GM23338 (cell line): Measurements from ENCODE around the gene EVA1B. TPM values are rescaled to one million over a fixed set of nuclear protein-coding genes. Genes with fewer than 3 reads are reported as not detected.

Experiments used
- ATAC-seq: fragments of 200-7000 bp; cut with Tn5 transposase; 3 replicates; pipeline ENCODE4 v1.9.1; 2020
- DNase-seq: peaks from one replicate; pipeline ENCODE4 v3.0.0-alpha.2; 2015; ENCODE audit warnings: low spot score
- H2AFZ ChIP-seq: fragments of 200-600 bp; sonication (generic); 2 replicates; pipeline ENCODE4 v1.8.0; 2016; ENCODE audit warnings: antibody characterized with exemption, mild to moderate bottlenecking, moderate library complexity
- H3F3A ChIP-seq: fragments of 200-600 bp; sonication (generic); replicated peaks from 2 replicates; pipeline ENCODE4 v1.8.0; 2017; ENCODE audit warnings: antibody characterized with exemption, mixed run types, low read depth
- H3K27ac ChIP-seq: fragments of 200-600 bp; sonication (generic); 2 replicates; pipeline ENCODE4 v1.6.1; 2016; ENCODE audit warnings: low read depth
- H3K27me3 ChIP-seq: fragments of 200-600 bp; sonication (generic); 2 replicates; pipeline ENCODE4 v1.8.0; 2016; ENCODE audit warnings: mild to moderate bottlenecking, mixed run types, moderate library complexity; ENCODE audit not compliant: insufficient read depth
- H3K36me3 ChIP-seq: fragments of 200-600 bp; sonication (generic); 2 replicates; pipeline ENCODE4 v1.8.0; 2016; ENCODE audit warnings: mild to moderate bottlenecking; ENCODE audit not compliant: insufficient read depth
- H3K4me1 ChIP-seq: fragments of 200-600 bp; sonication (generic); 2 replicates; pipeline ENCODE4 v1.8.0; 2016; ENCODE audit warnings: mild to moderate bottlenecking, moderate library complexity; ENCODE audit not compliant: insufficient read depth
- H3K4me2 ChIP-seq: fragments of 200-600 bp; sonication (generic); 2 replicates; pipeline ENCODE4 v1.7.1; 2017; ENCODE audit warnings: mixed run types
- H3K4me3 ChIP-seq: fragments of 200-600 bp; sonication (generic); 2 replicates; pipeline ENCODE4 v1.6.1; 2016; ENCODE audit warnings: mixed run types
- H3K79me2 ChIP-seq: fragments of 200-600 bp; sonication (generic); replicated peaks from 2 replicates; pipeline ENCODE4 v1.8.0; 2017; ENCODE audit warnings: mild to moderate bottlenecking; ENCODE audit not compliant: insufficient read depth
- H3K9me2 ChIP-seq: fragments of 200-600 bp; sonication (generic); 2 replicates; pipeline ENCODE4 v1.8.0; 2017; ENCODE audit not compliant: insufficient read depth
- H4K20me1 ChIP-seq: fragments of 200-600 bp; sonication (generic); replicated peaks from 2 replicates; pipeline ENCODE4 v1.8.0; 2017; ENCODE audit warnings: mild to moderate bottlenecking; ENCODE audit not compliant: insufficient read depth
- H3K27ac Mint-ChIP-seq: 2 replicates; pipeline ENCODE4 v1.8.0; 2020; ENCODE audit warnings: inconsistent platforms, mild to moderate bottlenecking, moderate library complexity, mixed read lengths
- H3K27me3 Mint-ChIP-seq: 3 replicates; pipeline ENCODE4 v1.8.0; 2022; ENCODE audit warnings: low read depth, mild to moderate bottlenecking, moderate library complexity, mixed read lengths, inconsistent platforms; ENCODE audit not compliant: insufficient read depth, poor library complexity
- H3K36me3 Mint-ChIP-seq: 3 replicates; pipeline ENCODE4 v1.8.0; 2021; ENCODE audit warnings: low read depth, mild to moderate bottlenecking, inconsistent platforms, moderate library complexity, mixed read lengths
- H3K4me1 Mint-ChIP-seq: 3 replicates; pipeline ENCODE4 v1.8.0; 2020; ENCODE audit warnings: mild to moderate bottlenecking, inconsistent platforms, mixed read lengths
- H3K4me3 Mint-ChIP-seq: 3 replicates; pipeline ENCODE4 v1.8.0; 2021; ENCODE audit warnings: moderate library complexity, mild to moderate bottlenecking, inconsistent platforms, mixed read lengths
- H3K9me3 Mint-ChIP-seq: 3 replicates; pipeline ENCODE4 v1.8.0; 2020; ENCODE audit warnings: moderate library complexity, mild to moderate bottlenecking, inconsistent platforms, mixed read lengths
- CREB1 ChIP-seq: fragments of 250-450 bp; sonication (Bioruptor Pico); IDR thresholded peaks from 2 replicates; pipeline ENCODE4 v1.5.0; 2020; ENCODE audit warnings: low read depth, mild to moderate bottlenecking, moderate library complexity
- CTCF ChIP-seq, 2 experiments: fragments of 200-600 bp in 1 of 2; sonication (generic) in 1 of 2; conservative IDR thresholded peaks; 2 replicates each; pipeline versions ENCODE4 v1.5.1 to v1.6.1; 2016 to 2017; ENCODE audit warnings: antibody characterized with exemption in 2 of 2, low read depth in 2 of 2, mild to moderate bottlenecking in 2 of 2, moderate library complexity in 1 of 2
- ETS1 ChIP-seq: IDR thresholded peaks from 2 replicates; pipeline ENCODE4 v1.6.1; 2016; ENCODE audit warnings: antibody characterized with exemption
- EZH2 ChIP-seq: fragments of 200-600 bp; sonication (generic); IDR thresholded peaks from one replicate; pipeline ENCODE4 v1.8.0; 2017; ENCODE audit warnings: antibody characterized with exemption, mild to moderate bottlenecking, low read depth; ENCODE audit not compliant: unreplicated experiment
- EZH2phosphoT487 ChIP-seq: fragments of 200-600 bp; sonication (generic); IDR thresholded peaks from one replicate; pipeline ENCODE4 v1.8.1; 2018; ENCODE audit warnings: antibody characterized with exemption; ENCODE audit not compliant: unreplicated experiment
- JUNB ChIP-seq: IDR thresholded peaks from one replicate; pipeline ENCODE4 v1.6.1; 2016; ENCODE audit warnings: antibody characterized with exemption; ENCODE audit not compliant: unreplicated experiment
- NANOG ChIP-seq: IDR thresholded peaks from 2 replicates; pipeline ENCODE4 v1.6.1; 2016; ENCODE audit warnings: antibody characterized with exemption, borderline replicate concordance
- POLR2AphosphoS5 ChIP-seq: IDR thresholded peaks from 2 replicates; pipeline ENCODE4 v1.6.1; 2016; ENCODE audit warnings: antibody characterized with exemption, low read depth
- REST ChIP-seq: IDR thresholded peaks from one replicate; pipeline ENCODE4 v1.6.1; 2018; ENCODE audit warnings: antibody characterized with exemption; ENCODE audit not compliant: unreplicated experiment
- STAT1 ChIP-seq: IDR thresholded peaks from one replicate; pipeline ENCODE4 v1.6.1; 2016; ENCODE audit warnings: antibody characterized with exemption; ENCODE audit not compliant: unreplicated experiment
- ZNF114 ChIP-seq: fragments of 250-450 bp; sonication (Bioruptor Pico); IDR thresholded peaks from 2 replicates; pipeline ENCODE4 v1.5.0; 2020; ENCODE audit warnings: mild to moderate bottlenecking, moderate library complexity
- ZNF331 ChIP-seq: fragments of 250-450 bp; sonication (Bioruptor Pico); IDR thresholded peaks from 2 replicates; pipeline ENCODE4 v1.5.0; 2020; ENCODE audit warnings: low read depth, mild to moderate bottlenecking, moderate library complexity
- ZNF462 ChIP-seq: fragments of 250-450 bp; sonication (Bioruptor Pico); IDR thresholded peaks from 2 replicates; pipeline ENCODE4 v1.5.0; 2020; ENCODE audit warnings: mild to moderate bottlenecking, moderate library complexity
- polyA plus RNA-seq: library from polyadenylated mRNA; unstranded; fragments of >200 nt; fragmentation: Nextera tagmentation; extraction: Ambion mirVana; gene quantifications from 2 replicates; pipeline ENCODE4 v1.2.1, GENCODE V29; 2016
- total RNA-seq: library from RNA; depleted of rRNA; stranded (reverse); fragments of >200 nt; shearing (Covaris generic); gene quantifications from 2 replicates; pipeline ENCODE4 v1.2.3, GENCODE V29; 2014

EVA1B gene
- total and polyA plus RNA-seq, 2 experiments from 2014 or later, result 9.2 to 27.3 TPM

GRCh38 chr1:36352910-36353878, 29.7 kb upstream of the EVA1B start:
- H3K4me3 ChIP-seq, result no peak overlapping the region
- DNase-seq (no peak), ATAC-seq (no peak)
- Mint-ChIP-seq H3K27ac (peak overlapping the region; percentile 43; the same call in 1 of the 2 replicates), H3K4me1 (peaks cover 13% of the 10 kb centered on the region), H3K9me3 (no peaks in the 10 kb centered on the region), H3K4me3 (no peak overlapping the region), H3K27me3 (peaks cover 3% of the 10 kb centered on the region), H3K36me3 (peaks cover 51% of the 10 kb centered on the region)
- no peak overlapping the region for H3K4me2 ChIP-seq
- TF ChIP-seq REST (no peak), POLR2AphosphoS5 (no peak), NANOG (no peak), ZNF331 (CRISPR knock-in tag) (no peak), ETS1 (no peak), STAT1 (no peak), EZH2phosphoT487 (no peak), JUNB (no peak), ZNF114 (no peak), ZNF462 (CRISPR knock-in tag) (no peak), EZH2 (no peak), CREB1 (no peak), CTCF (conservative IDR thresholded peaks at IDR 0.05; ENCODE audit: low read depth in 2 of 2) (no peak)
- no peaks in the 10 kb centered on the region for H3K9me2 ChIP-seq
- no peak overlapping the region for H2AFZ ChIP-seq
- H3K36me3 ChIP-seq, result peaks cover 3% of the 10 kb centered on the region; the same call in 1 of the 2 replicates
- no peaks in the 10 kb centered on the region for H3K79me2 ChIP-seq
- no peaks in the 10 kb centered on the region for H3K27me3 ChIP-seq
- H3K4me1 ChIP-seq, result peaks cover 5% of the 10 kb centered on the region; the same call in 1 of the 2 replicates
- no peaks in the 10 kb centered on the region for H3F3A ChIP-seq
- no peak overlapping the region for H3K27ac ChIP-seq
- H4K20me1 ChIP-seq, result no peaks in the 10 kb centered on the region; the same call in 1 of the 2 replicates
